Kidney (tissue), 14 donors: ENCODE data around the gene CCDC192. TPM values are rescaled to one million over a fixed set of nuclear protein-coding genes. Genes with fewer than 3 reads are reported as not detected.
"Not testable (repeated sequence)": the region's sequence is repeated elsewhere in the genome, so short reads cannot be mapped to it uniquely, and the experiment has no call there.

Experiments used
- DNase-seq, 5 donors: peaks; one replicate each; pipeline ENCODE4 v3.0.0-alpha.2; 2013 to 2020
- FAIRE-seq: peaks from 2 replicates; lab custom pipeline; 2012; peaks lifted over from hg19 to GRCh38; lab: Jason Lieb, UNC
- H3K27ac ChIP-seq, 2 donors: one replicate each; pipeline ENCODE4 v1.7.0; 2013; ENCODE audit warnings: low read depth in 2 of 2, low read length in 2 of 2, inconsistent platforms in 1 of 2
- H3K27me3 ChIP-seq: one replicate; pipeline ENCODE4 v1.7.1; 2013; ENCODE audit warnings: low read length, inconsistent platforms; ENCODE audit not compliant: control insufficient read depth, insufficient read depth
- H3K36me3 ChIP-seq, 3 donors: one replicate each; pipeline versions ENCODE4 v1.7.0 to v1.7.1; 2013; ENCODE audit warnings: low read length in 3 of 3, control low read depth in 1 of 3, inconsistent platforms in 1 of 3; ENCODE audit not compliant: insufficient read depth in 3 of 3, control insufficient read depth in 2 of 3
- H3K4me1 ChIP-seq, 3 donors: one replicate each; pipeline versions ENCODE4 v1.7.0 to v1.7.1; 2013; ENCODE audit warnings: low read length in 3 of 3, inconsistent platforms in 1 of 3, low read depth in 1 of 3; ENCODE audit not compliant: control insufficient read depth in 2 of 3, insufficient read depth in 2 of 3
- H3K4me3 ChIP-seq, 3 donors: one replicate each; pipeline versions ENCODE4 v1.7.0 to v1.8.1; 2013; ENCODE audit warnings: low read length in 3 of 3, control low read depth in 1 of 3, inconsistent platforms in 1 of 3
- H3K9ac ChIP-seq, 3 donors: one replicate each; pipeline versions ENCODE4 v1.7.0 to v1.7.1; 2013; ENCODE audit warnings: low read length in 3 of 3, control low read depth in 1 of 3, inconsistent platforms in 1 of 3
- H3K9me3 ChIP-seq, 3 donors: one replicate each; pipeline versions ENCODE4 v1.7.0 to v1.7.1; 2013; ENCODE audit warnings: low read length in 3 of 3, control low read depth in 1 of 3, inconsistent platforms in 1 of 3; ENCODE audit not compliant: control insufficient read depth in 2 of 3, insufficient read depth in 1 of 3
- CTCF ChIP-seq: IDR thresholded peaks from 3 replicates; pipeline ENCODE4 v1.5.1; 2012; ENCODE audit warnings: mild to moderate bottlenecking, moderate library complexity, borderline replicate concordance; ENCODE audit not compliant: insufficient read depth; ENCODE audit errors: extremely low read depth
- intact Hi-C: fragments of 100-400 bp; cut with DNase I; formaldehyde crosslinking; loops from one replicate; pipeline ENCODE4 v1.11.1; 2022
- polyA plus RNA-seq: library from polyadenylated mRNA; stranded (reverse); fragments of 350-450 nt; fragmentation: Illumina TruSeq; extraction: RNeasy Lipid Tissue Mini Kit (QIAGEN cat#74804); gene quantifications from one replicate; pipeline ENCODE4 v1.2.3, GENCODE V29; 2014; ENCODE audit warnings: low read depth, low replicate concordance; ENCODE audit not compliant: insufficient read depth
- total RNA-seq: library from RNA; stranded (reverse); fragmentation: NEBNext Ultra II Directional; extraction: Animal tissue kit (Norgen Biotek cat#: 25700); gene quantifications from one replicate; pipeline ENCODE4 v1.2.1, GENCODE V29; 2021
- donor health status: control.
- donor health status: control.
- donor health status: control.
- donor health status: control.
- donor health status: control.
- donor health status: DM: yes; HTN: yes; CAD: no.
- donor health status: Normal renal cell carcinoma (clear cell type).

CCDC192 gene
- total and polyA plus RNA-seq, 2 donors from 2014 or later: not detected

- H3K36me3 ChIP-seq: no peaks in the 10 kb centered on the region
- no peak overlapping the region for H3K4me3 ChIP-seq
- H3K9me3 ChIP-seq: no peaks in the 10 kb centered on the region
- H3K27me3 ChIP-seq: no peaks in the 10 kb centered on the region
- TF ChIP-seq CTCF: no peak
- FAIRE-seq (no peak), DNase-seq (no peak)
- no peak overlapping the region for H3K9ac ChIP-seq
- intact Hi-C loops: no loop called here
- H3K4me1 ChIP-seq: no peaks in the 10 kb centered on the region
- no peak overlapping the region for H3K27ac ChIP-seq
Measured at GRCh38 chr5:127846884-127847283, 143.7 kb downstream of the CCDC192 start.

- H3K36me3 ChIP-seq, H3K9me3 ChIP-seq, FAIRE-seq, intact Hi-C loops, H3K27me3 ChIP-seq, DNase-seq, H3K4me3 ChIP-seq, H3K27ac ChIP-seq, H3K9ac ChIP-seq, H3K4me1 ChIP-seq: not testable (repeated sequence)
Measured at GRCh38 chr5:127847641-127848040, 144.4 kb downstream of the CCDC192 start.

GRCh38 chr5:127848098-127848497, 144.9 kb downstream of the CCDC192 start:
- no peak for TF ChIP-seq CTCF
- Histone ChIP-seq H3K27ac (no peak overlapping the region), H3K9me3 (no peaks in the 10 kb centered on the region), H3K9ac (no peak overlapping the region), H3K36me3 (no peaks in the 10 kb centered on the region), H3K27me3 (no peaks in the 10 kb centered on the region), H3K4me3 (no peak overlapping the region), H3K4me1 (no peaks in the 10 kb centered on the region)
- intact Hi-C loops: no loop called here
- FAIRE-seq (no peak), DNase-seq (no peak)

DNA sequence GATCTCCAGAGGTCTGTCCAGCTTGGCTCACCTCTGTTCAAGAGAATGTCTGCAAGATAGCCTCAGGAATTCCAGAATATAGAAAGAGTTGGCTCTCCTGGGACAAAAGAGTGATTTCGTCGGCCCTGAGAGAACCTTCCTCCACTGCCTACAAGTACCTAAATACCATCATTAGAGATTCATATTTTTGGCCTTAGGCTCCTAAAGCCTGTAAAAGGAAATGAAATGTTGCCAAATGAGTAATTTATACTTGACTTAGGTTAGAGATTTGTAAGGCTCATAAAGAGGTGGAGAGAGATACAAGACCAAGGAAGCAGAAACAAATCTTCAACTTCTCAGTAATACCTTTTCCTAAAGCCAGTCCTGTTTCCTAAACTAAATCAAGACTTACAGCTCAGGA, 146.2 kb downstream of the CCDC192 start:
- no peak for FAIRE-seq
- no peak overlapping the region for H3K27ac ChIP-seq
- no peak for DNase-seq
- H3K9ac ChIP-seq: no peak overlapping the region
- H3K4me3 ChIP-seq: no peak overlapping the region
- H3K27me3 ChIP-seq: no peaks in the 10 kb centered on the region
- no peak for TF ChIP-seq CTCF
- H3K9me3 ChIP-seq: no peaks in the 10 kb centered on the region
- H3K36me3 ChIP-seq: no peaks in the 10 kb centered on the region
- intact Hi-C loops: no loop called here
- no peaks in the 10 kb centered on the region for H3K4me1 ChIP-seq
